NB4 (cell line): ENCODE measurements around the gene FNIP1.

ENCODE experiments used
- CTCF ChIP-seq: IDR thresholded peaks from one replicate; pipeline ENCODE4 v1.5.1; 2012; ENCODE audit warnings: low read depth, low read length
- MYC ChIP-seq: IDR thresholded peaks from 2 replicates; pipeline ENCODE4 v1.6.1; 2011; ENCODE audit warnings: low read depth, low read length
- POLR2A ChIP-seq: IDR thresholded peaks from 2 replicates; pipeline ENCODE4 v1.6.1; 2011; ENCODE audit warnings: mild to moderate bottlenecking; ENCODE audit not compliant: insufficient read length; ENCODE audit errors: extremely low read depth
- TF ChIP-seq, protein P1 (sequence below): IDR thresholded peaks from 2 replicates; pipeline ENCODE4 v1.6.1; 2011; ENCODE audit warnings: low read depth, low read length

DNA sequence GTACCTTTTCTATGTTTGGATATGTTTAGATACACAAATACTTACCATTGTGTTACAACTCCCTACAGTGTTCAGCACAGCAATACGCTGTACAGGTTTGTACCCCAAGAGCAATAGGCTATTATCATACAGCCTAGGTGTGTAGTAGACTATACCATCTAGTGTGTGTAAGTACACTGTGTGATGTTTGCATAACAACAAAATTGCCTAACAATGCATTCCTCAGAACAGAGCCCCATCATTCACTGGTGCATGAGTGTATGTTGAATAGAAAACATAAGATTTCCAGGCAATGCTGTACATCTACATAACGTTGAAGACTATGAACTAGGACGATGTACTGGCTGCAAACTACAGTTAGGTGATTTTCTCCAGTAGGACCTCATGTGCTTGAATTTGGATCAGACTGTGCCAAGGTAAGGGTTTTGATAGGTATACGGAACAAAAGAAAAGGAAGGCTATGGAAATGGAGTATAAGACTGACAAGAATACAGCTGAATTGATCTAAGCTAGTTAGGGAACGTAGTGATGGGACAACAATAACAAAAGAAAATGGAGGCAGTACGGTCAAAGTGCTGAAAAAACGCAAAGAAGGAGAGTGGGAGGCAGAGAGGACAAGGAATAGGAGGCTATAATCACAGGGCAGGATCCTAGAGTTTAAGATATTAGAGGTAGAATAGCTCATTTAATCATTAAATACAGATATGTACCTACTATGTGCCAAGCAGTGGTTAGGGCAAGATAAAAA lies 46.9 kb downstream of the FNIP1 start:
- TF ChIP-seq CTCF (no peak), POLR2A (no peak), MYC (no peak)
- TF ChIP-seq, protein P1, sequence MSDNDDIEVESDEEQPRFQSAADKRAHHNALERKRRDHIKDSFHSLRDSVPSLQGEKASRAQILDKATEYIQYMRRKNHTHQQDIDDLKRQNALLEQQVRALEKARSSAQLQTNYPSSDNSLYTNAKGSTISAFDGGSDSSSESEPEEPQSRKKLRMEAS: no peak
